Prostate gland (tissue), 2 donors: Measurements from ENCODE around the gene ZNF230. TPM values are rescaled to one million over a fixed set of nuclear protein-coding genes. Genes with fewer than 3 reads are reported as not detected.

Experiments
- DNase-seq: peaks from one replicate; pipeline ENCODE4 v3.0.0-alpha.2; 2019; ENCODE audit warnings: low spot score
- H3K27ac ChIP-seq, 2 donors: fragments of 200-600 bp; sonication (generic); 2 replicates each; pipeline ENCODE4 v1.5.1; 2017 to 2019
- H3K27me3 ChIP-seq: fragments of 200-600 bp; sonication (generic); replicated peaks from 2 replicates; pipeline ENCODE4 v1.5.1; 2019; ENCODE audit not compliant: insufficient read depth
- H3K36me3 ChIP-seq, 2 donors: fragments of 200-600 bp; sonication (generic); 1 replicate in 1 of 2; 2 replicates in 1 of 2; pipeline versions ENCODE4 v1.5.1 to v1.8.1; 2017 to 2019
- H3K4me1 ChIP-seq: fragments of 200-600 bp; sonication (generic); replicated peaks from 2 replicates; pipeline ENCODE4 v1.5.1; 2019
- H3K4me3 ChIP-seq, 2 donors: fragments of 200-600 bp; sonication (generic); 2 replicates each; pipeline ENCODE4 v1.5.1; 2017 to 2019
- H3K9me3 ChIP-seq: fragments of 200-600 bp; sonication (generic); 2 replicates; pipeline ENCODE4 v1.5.1; 2017
- CTCF ChIP-seq, 4 experiments: fragments of 200-600 bp in 2 of 4; fragments of 450-650 bp in 2 of 4; sonication (generic) in 2 of 4; IDR thresholded peaks; 1 replicate in 3 of 4; 2 replicates in 1 of 4; pipeline ENCODE4 v1.5.1; 2016 to 2019; ENCODE audit warnings: antibody characterized with exemption in 4 of 4, mild to moderate bottlenecking in 2 of 4, moderate library complexity in 2 of 4
- POLR2A ChIP-seq: fragments of 450-650 bp; IDR thresholded peaks from one replicate; pipeline ENCODE4 v1.6.1; 2016; ENCODE audit warnings: antibody characterized with exemption, mild to moderate bottlenecking
- POLR2AphosphoS5 ChIP-seq: sonication (generic); formaldehyde crosslinking; IDR thresholded peaks from one replicate; pipeline ENCODE4 v1.6.1; 2017; ENCODE audit warnings: antibody characterized with exemption
- WGBS: methylation state at CpG from one replicate; pipeline ENCODE4 v1.1.5; 2018; 5-methylcytosine and 5-hydroxymethylcytosine counted together
- intact Hi-C: fragments of 100-400 bp; cut with DNase I; formaldehyde crosslinking; loops from one replicate; pipeline ENCODE4 v1.14.2; 2022
- total RNA-seq, 2 donors: library from RNA; depleted of rRNA; stranded (reverse); fragments of >200 nt; gene quantifications; one replicate each; pipeline ENCODE4 v1.1.0, GENCODE V29; 2016

The ZNF230 gene
- total RNA-seq, 2 donors from 2014 or later, result 2.6 to 3.5 TPM

GRCh38 chr19:43976732-43977131 lies 26.0 kb upstream of the ZNF230 start:
- Histone ChIP-seq H3K9me3 (no peaks in the 10 kb centered on the region), H3K36me3 (no peaks in the 10 kb centered on the region), H3K4me3 (no peak overlapping the region), H3K27me3 (no peaks in the 10 kb centered on the region), H3K27ac (no peak overlapping the region), H3K4me1 (no peaks in the 10 kb centered on the region)
- intact Hi-C loops, result no loop called here
- TF ChIP-seq POLR2AphosphoS5, result no peak
- TF ChIP-seq POLR2A, result no peak
- TF ChIP-seq CTCF (IDR thresholded peaks at IDR 0.05), result no peak
- DNase-seq, result no peak
- WGBS, result 97% methylated on average over 1 of the region's 1 CpG

GRCh38 chr19:43983544-43983911 lies 19.2 kb upstream of the ZNF230 start:
- Histone ChIP-seq H3K4me1 (no peaks in the 10 kb centered on the region), H3K27ac (peak overlapping the region; percentile 73 to 76), H3K9me3 (no peaks in the 10 kb centered on the region), H3K27me3 (no peaks in the 10 kb centered on the region), H3K4me3 (peak overlapping the region; percentile 55 to 72), H3K36me3 (no peaks in the 10 kb centered on the region)
- intact Hi-C loops, result no loop called here
- 79% methylated on average over 2 of the region's 2 CpGs for WGBS
- TF ChIP-seq POLR2AphosphoS5 (no peak), CTCF (IDR thresholded peaks at IDR 0.05) (no peak), POLR2A (no peak)
- DNase-seq, result no peak

- Histone ChIP-seq H3K27ac (peak within 1 kb of the TSS; percentile 73 to 76), H3K4me3 (peak within 1 kb of the TSS; percentile 55 to 72), H3K27me3 (no peaks in the 10 kb centered on the region), H3K9me3 (no peaks in the 10 kb centered on the region), H3K36me3 (no peaks in the 10 kb centered on the region), H3K4me1 (no peaks in the 10 kb centered on the region)
- WGBS, result 1% methylated on average over 40 of the region's 40 CpGs
- intact Hi-C loops, result no loop called here
- DNase-seq, result peak; percentile 94
- TF ChIP-seq CTCF (IDR thresholded peaks at IDR 0.05) (peak in 1 of 4 experiments; percentile 14), POLR2AphosphoS5 (peak; percentile 92), POLR2A (peak; percentile 14)
Observed at GRCh38 chr19:43983912-43984686, 18.7 kb upstream of the ZNF230 start, which contains the start of gene ZNF155. Gene ZNF155, plus strand, starts transcription at chr19:43984188. Its CDS starts 4,356 bp downstream, at chr19:43988544.

GRCh38 chr19:43984687-43985000 lies 18.1 kb upstream of the ZNF230 start:
- intact Hi-C loops, result no loop called here
- H3K9me3 ChIP-seq, result no peaks in the 10 kb centered on the region
- peak overlapping the region; percentile 73 to 76 for H3K27ac ChIP-seq
- WGBS, result under 1% methylated on average over 14 of the region's 14 CpGs
- H3K4me1 ChIP-seq, result no peaks in the 10 kb centered on the region
- H3K4me3 ChIP-seq, result peak overlapping the region; percentile 55 to 72
- no peaks in the 10 kb centered on the region for H3K36me3 ChIP-seq
- DNase-seq, result peak; percentile 7
- no peak for TF ChIP-seq CTCF (IDR thresholded peaks at IDR 0.05)
- no peak for TF ChIP-seq POLR2AphosphoS5
- no peak for TF ChIP-seq POLR2A
- H3K27me3 ChIP-seq, result no peaks in the 10 kb centered on the region
